ENCODE data around the gene PAH.

Gene PAH

DNA sequence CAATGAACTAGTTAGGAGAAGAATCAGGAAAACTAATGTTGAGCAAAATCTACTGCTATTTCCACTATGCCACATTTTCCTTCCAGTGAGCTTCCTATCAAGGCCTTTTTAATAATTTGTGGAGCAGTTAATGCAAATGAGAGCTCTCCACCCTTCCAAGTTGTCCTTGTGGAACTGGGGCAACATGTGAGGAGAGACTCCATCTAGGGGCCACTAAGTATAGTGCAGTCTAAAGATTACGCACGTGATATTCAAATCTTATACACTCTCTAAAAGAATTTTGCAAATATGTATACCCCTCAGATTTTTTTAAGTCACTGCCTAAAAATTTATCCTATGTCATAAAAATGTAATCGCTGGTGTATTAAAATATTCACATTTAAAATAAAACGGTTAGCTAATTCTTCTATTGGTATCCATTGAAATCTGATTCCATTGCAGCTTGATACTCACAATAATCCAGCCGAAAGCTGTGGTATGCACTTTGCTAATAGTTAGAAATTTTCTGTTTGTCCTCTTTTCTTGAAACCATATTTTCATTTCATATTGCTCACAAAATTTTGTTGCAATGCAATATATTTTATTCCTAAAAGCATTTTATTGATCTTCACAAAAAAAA, 100.1 kb downstream of the PAH start:
- DNase-seq, result peak in 1 of 2 experiments; percentile 29

DNA sequence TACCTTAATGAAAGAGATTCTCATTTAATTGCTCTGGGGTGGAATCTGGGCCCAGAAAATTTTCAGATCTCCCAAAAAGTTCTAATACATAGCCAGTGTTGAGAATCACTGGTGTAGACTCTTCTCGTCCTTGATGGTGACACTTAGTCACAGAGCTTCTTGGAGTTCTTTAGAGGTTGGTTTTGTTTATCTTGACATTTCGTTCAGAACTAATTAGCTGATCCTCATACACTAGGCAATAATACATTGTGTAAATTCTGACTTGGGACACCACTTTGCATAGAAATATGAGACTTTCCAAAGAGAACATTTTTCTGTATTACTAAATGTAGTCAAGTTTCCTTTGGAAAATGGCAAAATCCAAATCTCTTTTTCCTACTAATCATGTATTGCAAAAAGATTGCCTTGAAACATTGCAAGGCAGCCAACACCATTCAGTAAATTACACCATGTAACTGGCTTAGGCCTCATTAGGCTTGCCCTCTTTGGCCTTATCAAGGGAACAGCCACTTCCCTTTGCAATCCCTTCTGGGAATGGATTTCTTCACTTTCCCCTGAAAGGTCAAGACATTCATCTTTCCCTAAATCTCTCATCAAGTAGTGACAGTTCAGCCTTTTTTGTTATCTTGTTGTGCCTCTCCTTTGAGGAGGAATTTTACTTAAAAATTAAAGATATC, 102.2 kb downstream of the PAH start:
- no peak for DNase-seq

DNA sequence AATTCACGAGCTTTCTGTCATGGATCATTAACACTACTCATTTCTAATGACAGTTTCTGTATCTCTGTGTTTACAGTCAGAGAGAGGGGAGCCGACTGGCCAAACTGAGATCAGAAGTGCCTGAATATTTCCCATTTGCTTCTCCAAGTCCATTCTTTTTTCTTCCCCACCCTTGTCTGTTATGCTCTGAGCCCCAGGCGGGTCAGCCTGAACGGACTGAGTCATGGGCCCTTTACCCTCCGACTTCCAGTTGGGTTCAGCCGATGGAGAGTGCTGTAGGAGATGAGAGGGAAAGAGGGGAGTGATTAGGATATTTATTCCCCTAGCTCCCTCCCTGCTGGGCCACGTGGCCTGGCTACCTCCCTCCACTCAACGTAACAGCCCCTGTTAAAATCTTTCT, 104.7 kb downstream of the PAH start:
- no peak for DNase-seq

DNA sequence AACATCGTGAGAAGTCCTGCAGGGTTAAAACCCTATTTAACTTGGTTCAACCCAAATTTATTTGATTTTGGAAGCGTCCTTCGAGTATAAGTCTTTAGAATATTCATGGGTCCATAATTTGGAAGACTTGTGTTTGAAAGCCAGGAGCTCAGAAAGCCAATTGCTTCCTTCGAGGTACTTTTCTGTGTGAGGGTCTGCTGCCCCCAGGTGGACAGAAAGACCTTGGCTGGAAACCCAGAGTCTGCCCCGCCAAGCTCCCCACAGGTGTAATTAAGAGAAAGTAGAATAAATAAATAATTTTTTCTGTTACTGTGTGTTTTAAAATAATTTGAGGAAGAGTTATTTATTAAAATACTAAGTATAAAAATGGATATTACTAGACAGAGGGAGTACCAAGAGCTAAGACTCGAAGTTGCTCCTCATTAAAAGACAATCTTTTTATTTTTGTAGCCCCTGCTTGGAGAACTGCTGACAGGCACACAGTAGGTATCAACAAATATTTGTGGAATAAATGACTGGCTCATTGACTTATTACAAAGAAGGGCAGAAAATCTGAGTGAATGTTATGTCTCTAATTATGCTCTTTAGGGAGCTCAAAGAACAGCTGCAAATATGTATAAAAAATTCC, 105.8 kb downstream of the PAH start:
- peak in 1 of 2 experiments; percentile 40 for DNase-seq

DNA sequence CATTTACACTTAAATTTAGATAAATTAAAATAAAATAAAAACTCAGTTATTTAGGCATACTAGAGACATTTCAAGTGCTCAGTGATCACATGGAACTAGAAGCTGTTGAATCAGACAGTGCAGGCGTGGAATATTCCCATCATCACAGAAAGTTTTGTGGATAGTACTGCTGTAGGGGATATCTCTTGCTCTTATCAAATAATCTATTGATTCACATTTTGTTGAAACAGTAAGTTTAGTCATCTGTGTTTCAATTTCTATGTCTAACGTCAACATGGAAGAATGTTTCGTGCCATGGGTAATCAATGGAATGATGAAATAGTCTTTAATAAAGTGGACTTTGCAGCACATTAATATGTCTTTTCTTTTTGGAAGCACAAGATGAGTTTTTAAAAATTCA, 108.6 kb downstream of the PAH start:
- no peak for DNase-seq

GRCh38 chr12:102806592-102806991, 110.5 kb downstream of the PAH start:
- no peak for DNase-seq

GRCh38 chr12:102806110-102806509, 110.9 kb downstream of the PAH start:
- DNase-seq, result no peak

- no peak for DNase-seq
These were observed 116.5 kb downstream of the PAH start for GRCh38 chr12:102800565-102800964.

GRCh38 chr12:102799229-102799628, 117.8 kb downstream of the PAH start:
- no peak for DNase-seq

DNA sequence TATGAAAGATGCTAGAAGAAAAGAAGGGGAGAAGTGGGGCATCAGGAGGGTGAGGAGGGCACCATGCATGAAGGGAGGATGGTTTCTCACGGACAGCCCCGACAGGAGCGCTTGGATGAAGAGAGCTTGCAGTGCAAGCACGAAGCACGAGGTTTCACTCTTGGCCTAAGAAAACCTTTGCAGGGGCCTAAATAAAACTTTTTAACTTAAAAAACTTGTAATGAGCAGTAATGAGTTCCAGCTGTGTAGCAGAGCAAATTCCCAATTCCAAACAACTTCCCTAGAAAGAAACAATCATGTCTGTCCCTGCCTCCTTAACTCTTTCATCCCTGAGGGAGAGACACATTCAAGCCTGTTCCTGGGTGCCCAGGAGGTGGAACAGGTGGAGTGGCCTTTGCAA, 119.5 kb downstream of the PAH start:
- no peak for DNase-seq

- no peak for DNase-seq
These were observed 123.1 kb downstream of the PAH start for GRCh38 chr12:102793921-102794320.

Data from NCI-H446 (cell line).